ENCODE results near the gene HNRNPH1. TPM values are rescaled to one million over a fixed set of nuclear protein-coding genes. Genes with fewer than 3 reads are reported as not detected.

HNRNPH1 gene
- total and polyA plus RNA-seq, 2 of the 13 experiments (the other 11 are each of a cell fraction or from before 2014, with no cell fraction given) = 382 to 1,064 TPM

- peak; percentile 100 for TF ChIP-seq RBM39 (IDR thresholded peaks at IDR 0.05; ENCODE audit: low read depth, low read length, poor library complexity, severe bottlenecking)
- peak; percentile 42; the same call in 1 of the 2 replicates for TF ChIP-seq NCOA1 (CRISPR knock-in tag; IDR thresholded peaks at IDR 0.05)
- no peak for TF ChIP-seq U2AF1 (optimal IDR thresholded peaks at IDR 0.05; ENCODE audit: low read depth, low read length)
- TF ChIP-seq ZBTB49 (CRISPR knock-in tag; IDR thresholded peaks at IDR 0.05; ENCODE audit: borderline replicate concordance) = peak; percentile 25; the same call in 1 of the 2 replicates
- no peak for TF ChIP-seq ZNF34 (CRISPR knock-in tag; IDR thresholded peaks at IDR 0.05; ENCODE audit: borderline replicate concordance)
- peak; percentile 64; the same call in 1 of the 3 replicates for TF ChIP-seq MXI1 (IDR thresholded peaks at IDR 0.05; ENCODE audit: borderline replicate concordance, low read depth, low read length)
- TF ChIP-seq IRF9 (CRISPR knock-in tag; IDR thresholded peaks at IDR 0.05; ENCODE audit: borderline replicate concordance) = peak; percentile 93; the same call in 1 of the 2 replicates
- TF ChIP-seq SKIL (CRISPR knock-in tag; IDR thresholded peaks at IDR 0.05; ENCODE audit: borderline replicate concordance) = no peak
- peak; percentile 95 for TF ChIP-seq ZNF564 (CRISPR knock-in tag; IDR thresholded peaks at IDR 0.05)
- no peak; the same call in none of the 2 replicates for TF ChIP-seq ZBTB2 (CRISPR knock-in tag; IDR thresholded peaks at IDR 0.05; ENCODE audit: low read depth)
- TF ChIP-seq HNRNPL (IDR thresholded peaks at IDR 0.05; ENCODE audit: low read depth, low read length) = peak; percentile 44
- TF ChIP-seq ETV6 (CRISPR knock-in tag; conservative IDR thresholded peaks at IDR 0.05) = no peak
- no peak for TF ChIP-seq PCBP2 (optimal IDR thresholded peaks at IDR 0.05; ENCODE audit: low read depth, low read length, poor library complexity, severe bottlenecking)
- peak; percentile 99 for TF ChIP-seq ZFX (CRISPR knock-in tag; IDR thresholded peaks at IDR 0.05; ENCODE audit: low read depth)
- TF ChIP-seq ZNF335 (CRISPR knock-in tag; IDR thresholded peaks at IDR 0.05) = peak; percentile 36; the same call in 1 of the 2 replicates
- TF ChIP-seq SP4 (CRISPR knock-in tag; IDR thresholded peaks at IDR 0.05) = peak; percentile 86
- TF ChIP-seq GABPB1 (CRISPR knock-in tag; IDR thresholded peaks at IDR 0.05) = peak; percentile 85
- peak; percentile 30; the same call in 1 of the 2 replicates for TF ChIP-seq ZNF263 (CRISPR knock-in tag; IDR thresholded peaks at IDR 0.05)
- no peak for TF ChIP-seq TFDP1 (CRISPR knock-in tag; IDR thresholded peaks at IDR 0.05; ENCODE audit: borderline replicate concordance)
- 0 out of 2 replicates have a peak, but pooled peaks have one; percentile 26 for TF ChIP-seq ZNF879 (CRISPR knock-in tag; IDR thresholded peaks at IDR 0.05)
These were observed at the start of gene HNRNPH1 (continued) for GRCh38 chr5:179623003-179623905.

Data from HepG2 (cell line).